GM19238 (cell line): ENCODE data around the gene FZD10.

Source experiments
- DNase-seq: peaks from one replicate; pipeline ENCODE4 v3.0.0; 2011; ENCODE audit warnings: low spot score; ENCODE audit not compliant: insufficient read length

FZD10 gene

GRCh38 chr12:130132831-130133511 is 29.3 kb upstream of the FZD10 start:
- no peak for DNase-seq

GRCh38 chr12:130133851-130134562 is 28.3 kb upstream of the FZD10 start:
- no peak for DNase-seq

- no peak for DNase-seq
Measured at GRCh38 chr12:130134563-130134915, 27.7 kb upstream of the FZD10 start.

- DNase-seq = no peak
Measured at GRCh38 chr12:130136509-130137039, 25.7 kb upstream of the FZD10 start.

- DNase-seq = no peak
Measured at GRCh38 chr12:130137040-130138018, 24.9 kb upstream of the FZD10 start.

GRCh38 chr12:130138478-130138877 is 23.8 kb upstream of the FZD10 start:
- no peak for DNase-seq

GRCh38 chr12:130139567-130140421 is 22.5 kb upstream of the FZD10 start:
- no peak for DNase-seq

- no peak for DNase-seq
Measured at GRCh38 chr12:130141105-130141504, 21.2 kb upstream of the FZD10 start.

GRCh38 chr12:130141901-130142683 is 20.2 kb upstream of the FZD10 start:
- no peak for DNase-seq

GRCh38 chr12:130142736-130143135 is 19.5 kb upstream of the FZD10 start:
- no peak for DNase-seq

GRCh38 chr12:130143136-130143535 is 19.1 kb upstream of the FZD10 start:
- no peak for DNase-seq

- DNase-seq = no peak
Measured at GRCh38 chr12:130144256-130144655, 18.0 kb upstream of the FZD10 start.

- DNase-seq = no peak
Measured at GRCh38 chr12:130145731-130146130, 16.5 kb upstream of the FZD10 start.

GRCh38 chr12:130146176-130146931 is 15.9 kb upstream of the FZD10 start:
- DNase-seq = no peak

- no peak for DNase-seq
Measured at GRCh38 chr12:130147875-130148596, 14.2 kb upstream of the FZD10 start.

- DNase-seq = no peak
Measured at GRCh38 chr12:130151846-130152245, 10.4 kb upstream of the FZD10 start.

- DNase-seq = no peak
Measured at GRCh38 chr12:130152386-130152785, 9.9 kb upstream of the FZD10 start.

- DNase-seq = no peak
Measured at GRCh38 chr12:130153803-130154202, 8.5 kb upstream of the FZD10 start.
